Measurements from ENCODE around the gene RAP1GAP2. TPM values are rescaled to one million over a fixed set of nuclear protein-coding genes. Genes with fewer than 3 reads are reported as not detected.
"Not testable (repeated sequence)": the region's sequence is repeated elsewhere in the genome, so short reads cannot be mapped to it uniquely, and the experiment has no call there.

RAP1GAP2 gene
- total RNA-seq, 4 donors from 2014 or later: 7.4 to 13.1 (median 10.7) TPM

GRCh38 chr17:2783310-2784030, 12.8 kb upstream of the RAP1GAP2 start:
- no peak overlapping the region for H3K27ac ChIP-seq (replicated peaks in 1 of 4)
- peaks cover 0 to 28% (median 0%) of the 10 kb centered on the region in 4 donors for H3K27me3 ChIP-seq
- peaks cover 0 to 6% (median 6%) of the 10 kb centered on the region in 4 donors for H3K4me1 ChIP-seq
- no peak for TF ChIP-seq EP300 (IDR thresholded peaks at IDR 0.05)
- TF ChIP-seq POLR2AphosphoS5 (IDR thresholded peaks at IDR 0.05): no peak
- TF ChIP-seq CTCF (IDR thresholded peaks at IDR 0.05): no peak
- no peak for TF ChIP-seq POLR2A (IDR thresholded peaks at IDR 0.05; ENCODE audit: low read depth)
- WGBS: 94% methylated on average over 4 of the region's 4 CpGs
- peaks cover 0 to 5% (median 0%) of the 10 kb centered on the region in 4 donors for H3K9me3 ChIP-seq
- intact Hi-C loops (cut with DNase I): no loop called here
- no peaks in the 10 kb centered on the region for H3K36me3 ChIP-seq
- DNase-seq (ENCODE audit: extremely low spot score): no peak
- no peak overlapping the region for H3K4me3 ChIP-seq

GRCh38 chr17:2784864-2785263, 11.4 kb upstream of the RAP1GAP2 start:
- intact Hi-C loops (cut with DNase I): no loop called here
- Histone ChIP-seq H3K4me1 (peaks cover 0 to 6% (median 6%) of the 10 kb centered on the region in 4 donors), H3K27me3 (peaks cover 0 to 15% (median 0%) of the 10 kb centered on the region in 4 donors), H3K36me3 (no peaks in the 10 kb centered on the region), H3K9me3 (peaks cover 0 to 5% (median 0%) of the 10 kb centered on the region in 4 donors), H3K4me3 (no peak overlapping the region), H3K27ac (replicated peaks in 1 of 4) (no peak overlapping the region)
- DNase-seq (ENCODE audit: extremely low spot score): no peak
- TF ChIP-seq EP300 (IDR thresholded peaks at IDR 0.05) (no peak), POLR2AphosphoS5 (IDR thresholded peaks at IDR 0.05) (no peak), CTCF (IDR thresholded peaks at IDR 0.05) (no peak), POLR2A (IDR thresholded peaks at IDR 0.05; ENCODE audit: low read depth) (no peak)
- WGBS: 80% methylated on average over 8 of the region's 8 CpGs

- intact Hi-C loops (cut with DNase I); H3K9me3 ChIP-seq; H3K36me3 ChIP-seq; DNase-seq (ENCODE audit: extremely low spot score); H3K27ac ChIP-seq (replicated peaks in 1 of 4); H3K4me3 ChIP-seq; H3K4me1 ChIP-seq: not testable (repeated sequence)
- 81% methylated on average over 12 of the region's 12 CpGs for WGBS
- H3K27me3 ChIP-seq: peaks cover 0 to 15% (median 0%) of the 10 kb centered on the region in 4 donors
These were observed 10.9 kb upstream of the RAP1GAP2 start for GRCh38 chr17:2785376-2785775.

GRCh38 chr17:2786176-2786881, 9.9 kb upstream of the RAP1GAP2 start:
- TF ChIP-seq POLR2AphosphoS5 (IDR thresholded peaks at IDR 0.05): no peak
- TF ChIP-seq CTCF (IDR thresholded peaks at IDR 0.05): peak; percentile 35 to 60 (median 44)
- no peak for TF ChIP-seq EP300 (IDR thresholded peaks at IDR 0.05)
- no peak for TF ChIP-seq POLR2A (IDR thresholded peaks at IDR 0.05; ENCODE audit: low read depth)
- no peak overlapping the region for H3K4me3 ChIP-seq
- peak; percentile 94 for DNase-seq (ENCODE audit: extremely low spot score)
- intact Hi-C loops (cut with DNase I): no loop called here
- 24% methylated on average over 17 of the region's 21 CpGs for WGBS
- peaks cover 0 to 5% (median 0%) of the 10 kb centered on the region in 4 donors for H3K9me3 ChIP-seq
- H3K4me1 ChIP-seq: peaks cover 0 to 6% (median 6%) of the 10 kb centered on the region in 4 donors
- H3K27ac ChIP-seq (replicated peaks in 1 of 4): no peak overlapping the region
- no peaks in the 10 kb centered on the region for H3K36me3 ChIP-seq
- H3K27me3 ChIP-seq: peaks cover 0 to 14% (median 0%) of the 10 kb centered on the region in 4 donors

- TF ChIP-seq POLR2AphosphoS5 (IDR thresholded peaks at IDR 0.05): no peak
- no peak for TF ChIP-seq CTCF (IDR thresholded peaks at IDR 0.05)
- TF ChIP-seq EP300 (IDR thresholded peaks at IDR 0.05): no peak
- TF ChIP-seq POLR2A (IDR thresholded peaks at IDR 0.05; ENCODE audit: low read depth): no peak
- H3K27me3 ChIP-seq: peaks cover 0 to 29% (median 0%) of the 10 kb centered on the region in 4 donors
- DNase-seq (ENCODE audit: extremely low spot score): no peak
- no peak overlapping the region for H3K4me3 ChIP-seq
- intact Hi-C loops (cut with DNase I): no loop called here
- H3K4me1 ChIP-seq: peaks cover 0 to 6% (median 6%) of the 10 kb centered on the region in 4 donors
- H3K36me3 ChIP-seq: no peaks in the 10 kb centered on the region
- H3K9me3 ChIP-seq: no peaks in the 10 kb centered on the region
- H3K27ac ChIP-seq (replicated peaks in 1 of 4): no peak overlapping the region
- WGBS: 67% methylated on average over 3 of the region's 3 CpGs
These were observed 6.5 kb upstream of the RAP1GAP2 start for GRCh38 chr17:2789700-2790099.

Measured in esophagus muscularis mucosa (tissue), 4 donors.